ENCODE results near the gene RAPGEF1.

The RAPGEF1 gene

DNA sequence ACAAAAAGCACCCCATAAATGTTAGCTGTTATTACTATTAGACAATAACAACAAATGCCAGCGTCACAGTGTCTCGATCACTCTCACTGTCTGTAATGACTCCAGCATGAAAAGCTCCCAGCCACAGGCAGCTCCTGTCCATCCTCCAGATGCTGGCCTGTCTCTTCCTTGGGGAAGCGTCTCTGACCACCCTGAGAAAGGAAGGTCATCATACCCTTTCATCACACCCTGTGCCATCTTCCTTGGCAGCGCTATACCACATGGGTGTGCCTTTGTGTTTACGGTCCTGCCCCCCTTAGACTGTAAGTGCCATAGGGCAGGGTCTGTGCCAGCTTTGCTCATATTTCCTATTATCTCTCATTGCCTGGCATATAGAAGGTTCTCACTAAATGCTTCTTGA, 104.0 kb downstream of the RAPGEF1 start:
- TF ChIP-seq PAX5 (IDR thresholded peaks at IDR 0.05; ENCODE audit: insufficient read depth, low read length, severe bottlenecking) = no peak
- TF ChIP-seq POU2F2 (IDR thresholded peaks at IDR 0.05; ENCODE audit: low read depth, low read length) = no peak
- TF ChIP-seq SPI1 (IDR thresholded peaks at IDR 0.05; ENCODE audit: low read depth, low read length) = no peak
- no peak for TF ChIP-seq POLR2AphosphoS5 (IDR thresholded peaks at IDR 0.05; ENCODE audit: low read depth, low read length)
- no peak for TF ChIP-seq TAF1 (IDR thresholded peaks at IDR 0.05; ENCODE audit: low read depth, low read length)
- no peak for TF ChIP-seq POLR2A (IDR thresholded peaks at IDR 0.05; ENCODE audit: low read depth, low read length)
- DNase-seq (ENCODE audit: insufficient read length, low spot score) (no peak), FAIRE-seq (no peak)

DNA sequence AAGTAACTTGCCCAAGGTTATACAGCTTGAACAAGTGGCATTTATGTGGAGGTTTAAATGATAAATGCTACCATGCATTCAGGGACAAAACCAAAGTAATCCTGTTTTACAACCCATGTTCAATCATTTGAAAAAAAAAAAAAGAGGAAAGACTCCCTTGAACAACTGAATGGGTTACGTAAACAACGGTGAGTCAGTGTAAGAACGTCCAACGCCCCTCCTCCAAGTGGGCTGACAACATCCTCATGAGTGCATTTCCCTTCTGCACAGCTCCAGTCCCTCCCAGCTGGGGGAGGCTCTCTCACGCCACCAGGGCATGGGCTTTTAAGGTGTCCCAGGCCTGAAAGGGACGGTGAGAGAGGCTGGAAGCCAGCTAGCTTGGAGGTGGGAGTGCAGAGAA, 104.6 kb downstream of the RAPGEF1 start:
- TF ChIP-seq SPI1 (IDR thresholded peaks at IDR 0.05; ENCODE audit: low read depth, low read length) (no peak), PAX5 (IDR thresholded peaks at IDR 0.05; ENCODE audit: insufficient read depth, low read length, severe bottlenecking) (no peak), POLR2AphosphoS5 (IDR thresholded peaks at IDR 0.05; ENCODE audit: low read depth, low read length) (no peak), TAF1 (IDR thresholded peaks at IDR 0.05; ENCODE audit: low read depth, low read length) (no peak), POU2F2 (IDR thresholded peaks at IDR 0.05; ENCODE audit: low read depth, low read length) (no peak), POLR2A (IDR thresholded peaks at IDR 0.05; ENCODE audit: low read depth, low read length) (no peak)
- no peak for DNase-seq (ENCODE audit: insufficient read length, low spot score)
- FAIRE-seq = no peak

DNA sequence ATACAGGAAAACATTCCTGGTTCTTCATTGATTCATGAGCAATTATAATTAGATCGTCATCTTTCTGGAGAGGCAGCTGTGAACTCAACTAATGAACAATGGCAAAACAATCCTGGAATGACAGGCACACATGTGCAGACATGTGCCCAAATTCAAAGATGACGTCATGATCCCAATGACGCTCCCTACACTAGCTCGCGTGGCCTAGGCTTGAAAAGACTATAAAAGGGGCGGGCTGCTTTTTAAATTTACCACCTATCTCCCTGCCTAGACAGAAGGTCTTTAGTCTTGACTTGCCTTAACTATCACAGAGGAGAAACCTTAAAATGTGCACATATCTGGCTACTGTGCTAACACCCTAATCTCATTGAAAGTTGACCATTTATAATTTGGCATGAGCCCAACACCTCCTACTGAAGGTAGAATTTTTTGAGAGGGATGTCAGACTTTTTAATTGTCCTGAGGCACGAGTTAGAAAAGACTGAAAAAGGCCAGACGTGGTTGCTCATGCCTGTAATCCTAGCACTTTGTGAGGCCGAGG, 106.3 kb downstream of the RAPGEF1 start:
- FAIRE-seq (no peak), DNase-seq (ENCODE audit: insufficient read length, low spot score) (no peak)
- TF ChIP-seq POU2F2 (IDR thresholded peaks at IDR 0.05; ENCODE audit: low read depth, low read length) (no peak), TAF1 (IDR thresholded peaks at IDR 0.05; ENCODE audit: low read depth, low read length) (no peak), PAX5 (IDR thresholded peaks at IDR 0.05; ENCODE audit: insufficient read depth, low read length, severe bottlenecking) (no peak), POLR2AphosphoS5 (IDR thresholded peaks at IDR 0.05; ENCODE audit: low read depth, low read length) (no peak), SPI1 (IDR thresholded peaks at IDR 0.05; ENCODE audit: low read depth, low read length) (no peak), POLR2A (IDR thresholded peaks at IDR 0.05; ENCODE audit: low read depth, low read length) (no peak)

DNA sequence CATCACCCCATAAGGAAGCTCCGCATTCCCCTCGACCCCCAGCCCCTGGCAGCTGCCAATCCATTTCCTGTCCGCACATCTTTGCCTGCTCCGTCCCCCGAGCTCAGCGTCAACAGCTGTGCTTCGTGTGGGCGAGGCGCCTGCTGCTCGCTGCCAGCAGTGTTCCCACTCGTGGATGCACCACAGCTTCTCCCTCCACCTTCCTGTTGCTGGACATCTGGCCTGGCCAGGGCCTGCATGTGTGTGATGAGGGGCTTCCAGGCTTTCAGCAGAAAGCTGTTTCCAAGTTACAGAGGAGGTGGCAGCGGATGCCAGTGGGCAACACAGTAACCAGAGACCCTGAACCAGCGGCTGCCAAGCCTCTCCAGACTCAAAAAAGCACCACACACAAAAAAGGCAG, 108.6 kb downstream of the RAPGEF1 start:
- no peak for DNase-seq (ENCODE audit: insufficient read length, low spot score)
- FAIRE-seq = no peak
- TF ChIP-seq POU2F2 (IDR thresholded peaks at IDR 0.05; ENCODE audit: low read depth, low read length) (no peak), POLR2AphosphoS5 (IDR thresholded peaks at IDR 0.05; ENCODE audit: low read depth, low read length) (no peak), POLR2A (IDR thresholded peaks at IDR 0.05; ENCODE audit: low read depth, low read length) (no peak), TAF1 (IDR thresholded peaks at IDR 0.05; ENCODE audit: low read depth, low read length) (no peak), PAX5 (IDR thresholded peaks at IDR 0.05; ENCODE audit: insufficient read depth, low read length, severe bottlenecking) (no peak), SPI1 (IDR thresholded peaks at IDR 0.05; ENCODE audit: low read depth, low read length) (no peak)

DNA sequence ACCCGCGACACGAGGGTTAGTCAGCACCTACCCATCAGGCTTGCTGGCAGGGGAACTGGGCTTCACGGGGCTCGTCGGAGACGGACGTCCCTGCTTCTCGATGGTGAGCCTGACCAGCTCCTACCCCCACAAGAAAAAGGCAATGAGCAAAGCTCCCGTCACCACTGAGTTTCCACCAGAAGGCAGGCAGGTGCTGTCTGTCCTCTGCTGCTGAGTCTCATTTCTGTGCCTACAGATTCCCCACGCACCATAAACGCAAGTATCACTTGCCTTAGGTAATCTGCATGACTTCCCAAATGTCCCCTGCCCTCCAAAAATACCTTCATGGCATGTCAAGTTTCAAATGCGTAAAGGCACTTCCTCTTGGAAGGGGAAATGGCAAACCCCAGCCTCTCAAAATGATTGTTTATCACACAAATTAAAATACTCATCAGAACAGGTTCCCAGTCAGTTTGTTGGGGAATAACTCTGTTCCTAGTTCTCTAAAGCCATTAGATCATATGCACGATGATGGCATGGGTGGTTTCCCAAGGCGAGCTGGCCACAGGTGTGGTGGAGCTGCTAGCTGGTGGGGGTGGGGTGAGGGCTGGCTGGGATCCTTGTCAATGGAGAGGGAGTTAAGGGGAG, 109.6 kb downstream of the RAPGEF1 start:
- no peak for TF ChIP-seq POLR2A (IDR thresholded peaks at IDR 0.05; ENCODE audit: low read depth, low read length)
- TF ChIP-seq SPI1 (IDR thresholded peaks at IDR 0.05; ENCODE audit: low read depth, low read length) = peak; percentile 91
- TF ChIP-seq PAX5 (IDR thresholded peaks at IDR 0.05; ENCODE audit: insufficient read depth, low read length, severe bottlenecking) = no peak
- TF ChIP-seq TAF1 (IDR thresholded peaks at IDR 0.05; ENCODE audit: low read depth, low read length) = no peak
- TF ChIP-seq POU2F2 (IDR thresholded peaks at IDR 0.05; ENCODE audit: low read depth, low read length) = peak; percentile 4; the same call in 1 of the 2 replicates
- no peak for DNase-seq (ENCODE audit: insufficient read length, low spot score)
- peak; percentile 51 for FAIRE-seq

DNA sequence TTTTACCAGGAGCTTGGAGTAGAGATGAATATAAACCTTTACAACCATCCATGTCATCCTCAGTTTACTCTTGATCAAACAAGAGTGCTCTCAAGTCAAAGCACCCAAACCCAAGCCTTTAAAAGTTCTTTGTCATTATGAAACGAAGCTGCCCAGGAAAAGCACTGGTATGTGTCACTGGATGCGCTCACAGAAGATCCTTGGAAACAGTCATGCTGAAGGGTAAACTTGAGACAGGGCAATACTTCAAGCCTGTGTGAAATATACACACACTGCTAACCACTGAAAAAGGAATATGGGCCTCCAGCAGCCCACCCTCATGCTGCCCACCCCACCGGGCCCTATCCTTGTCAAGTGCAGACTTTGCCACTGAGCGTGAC, 110.1 kb downstream of the RAPGEF1 start:
- DNase-seq (ENCODE audit: insufficient read length, low spot score) (no peak), FAIRE-seq (no peak)
- TF ChIP-seq POLR2A (IDR thresholded peaks at IDR 0.05; ENCODE audit: low read depth, low read length) (no peak), SPI1 (IDR thresholded peaks at IDR 0.05; ENCODE audit: low read depth, low read length) (no peak), TAF1 (IDR thresholded peaks at IDR 0.05; ENCODE audit: low read depth, low read length) (no peak), PAX5 (IDR thresholded peaks at IDR 0.05; ENCODE audit: insufficient read depth, low read length, severe bottlenecking) (no peak), POLR2AphosphoS5 (IDR thresholded peaks at IDR 0.05; ENCODE audit: low read depth, low read length) (no peak), POU2F2 (IDR thresholded peaks at IDR 0.05; ENCODE audit: low read depth, low read length) (no peak)

DNA sequence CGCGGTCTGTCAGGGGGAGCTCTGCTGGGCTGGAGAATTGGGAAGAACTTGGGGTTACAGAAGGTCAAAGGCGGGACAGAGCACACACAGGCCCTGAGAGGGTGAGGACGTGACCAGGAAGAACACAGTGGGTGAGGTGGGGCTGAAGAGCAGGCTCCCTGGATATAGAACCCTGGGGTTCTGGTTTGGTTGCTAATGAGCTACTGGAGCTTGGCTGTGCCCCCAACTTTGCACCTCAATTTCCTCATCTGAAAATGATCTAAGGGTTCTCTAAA, 110.7 kb downstream of the RAPGEF1 start:
- TF ChIP-seq TAF1 (IDR thresholded peaks at IDR 0.05; ENCODE audit: low read depth, low read length) = no peak
- no peak for TF ChIP-seq PAX5 (IDR thresholded peaks at IDR 0.05; ENCODE audit: insufficient read depth, low read length, severe bottlenecking)
- TF ChIP-seq POU2F2 (IDR thresholded peaks at IDR 0.05; ENCODE audit: low read depth, low read length) = no peak
- no peak for TF ChIP-seq POLR2AphosphoS5 (IDR thresholded peaks at IDR 0.05; ENCODE audit: low read depth, low read length)
- TF ChIP-seq POLR2A (IDR thresholded peaks at IDR 0.05; ENCODE audit: low read depth, low read length) = no peak
- FAIRE-seq = no peak

DNA sequence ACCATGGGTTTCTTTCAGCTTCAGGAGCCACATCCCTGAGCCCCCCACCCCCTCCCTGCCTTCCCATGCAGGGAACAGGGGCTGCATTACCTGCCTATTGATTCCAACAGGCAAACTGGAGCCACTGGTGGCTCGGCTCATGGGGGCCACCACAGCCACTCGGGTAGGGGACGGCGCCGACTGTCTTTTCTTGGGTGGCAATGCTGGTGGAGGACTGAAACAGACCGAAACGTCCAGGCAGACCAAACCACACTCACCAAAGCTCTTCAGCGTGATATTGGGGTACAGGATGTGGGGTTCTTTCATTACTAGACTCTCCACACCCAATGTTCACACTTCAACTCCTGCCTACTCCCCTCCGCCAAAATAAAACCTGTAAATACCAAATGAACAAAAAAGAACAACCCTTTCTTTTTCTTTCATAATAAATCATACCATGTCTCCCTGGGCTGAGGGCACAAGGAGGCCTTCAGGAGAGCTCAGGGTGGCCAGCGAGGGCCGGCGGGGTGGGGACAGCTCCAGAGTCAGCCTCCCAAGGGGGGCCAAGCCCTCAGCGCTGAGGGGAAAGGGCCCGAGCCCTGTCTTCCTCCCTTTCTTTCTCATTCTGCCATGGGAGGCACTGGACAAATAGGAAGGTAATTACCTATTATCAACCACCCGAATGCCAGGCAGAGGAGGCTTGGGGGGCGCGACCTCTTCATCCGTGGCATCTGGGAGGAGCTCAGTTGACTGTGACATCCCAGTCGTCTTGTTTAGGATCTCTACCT, 111.2 kb downstream of the RAPGEF1 start:
- TF ChIP-seq POU2F2 (IDR thresholded peaks at IDR 0.05; ENCODE audit: low read depth, low read length) = no peak
- no peak for TF ChIP-seq POLR2AphosphoS5 (IDR thresholded peaks at IDR 0.05; ENCODE audit: low read depth, low read length)
- no peak for TF ChIP-seq PAX5 (IDR thresholded peaks at IDR 0.05; ENCODE audit: insufficient read depth, low read length, severe bottlenecking)
- TF ChIP-seq POLR2A (IDR thresholded peaks at IDR 0.05; ENCODE audit: low read depth, low read length) = no peak
- no peak for TF ChIP-seq TAF1 (IDR thresholded peaks at IDR 0.05; ENCODE audit: low read depth, low read length)
- no peak for TF ChIP-seq SPI1 (IDR thresholded peaks at IDR 0.05; ENCODE audit: low read depth, low read length)
- DNase-seq (ENCODE audit: insufficient read length, low spot score) (no peak), FAIRE-seq (no peak)

More for the DNA sequence above, 110.7 kb downstream of the RAPGEF1 start:
- no peak for DNase-seq (ENCODE audit: insufficient read length, low spot score)

DNA sequence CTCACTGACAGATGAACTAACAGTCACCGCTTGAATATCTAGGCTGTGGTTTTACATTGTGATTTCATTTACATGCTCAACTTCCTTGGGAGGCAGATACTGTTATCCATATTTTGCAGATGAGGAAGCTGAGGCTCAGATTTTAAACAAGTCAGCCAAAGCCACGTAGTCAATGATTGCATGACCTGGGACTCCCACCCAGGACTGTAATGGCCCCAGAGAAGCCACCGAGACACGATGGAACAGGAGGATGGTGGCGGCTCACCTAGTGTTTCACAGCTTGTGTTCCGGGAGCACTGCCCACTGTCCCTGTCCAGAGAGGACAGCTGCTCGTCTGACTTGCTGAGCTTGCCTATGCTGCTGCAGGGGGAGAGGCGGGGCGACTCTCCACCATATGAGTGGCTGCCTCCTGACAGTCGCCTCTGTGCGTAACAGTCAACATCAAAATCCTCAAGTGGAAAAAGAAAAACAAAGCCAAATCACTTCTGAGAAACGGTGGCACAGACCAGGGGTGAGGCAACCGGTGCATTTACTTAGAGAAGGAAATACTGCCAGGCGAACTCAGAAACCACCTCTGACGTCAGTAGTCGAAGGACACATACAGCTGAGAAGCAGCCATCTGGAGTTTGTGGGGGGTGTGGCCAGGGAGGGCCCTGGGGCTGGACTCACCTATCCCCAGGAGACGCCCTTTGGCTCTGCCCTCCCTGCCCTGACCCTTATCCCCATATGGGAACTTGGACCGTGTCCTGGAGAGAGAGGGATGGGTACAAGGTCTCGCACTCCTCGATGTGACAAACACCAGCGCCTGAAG, 112.0 kb downstream of the RAPGEF1 start:
- TF ChIP-seq PAX5 (IDR thresholded peaks at IDR 0.05; ENCODE audit: insufficient read depth, low read length, severe bottlenecking) = no peak
- TF ChIP-seq SPI1 (IDR thresholded peaks at IDR 0.05; ENCODE audit: low read depth, low read length) = no peak
- TF ChIP-seq TAF1 (IDR thresholded peaks at IDR 0.05; ENCODE audit: low read depth, low read length) = no peak
- TF ChIP-seq POU2F2 (IDR thresholded peaks at IDR 0.05; ENCODE audit: low read depth, low read length) = no peak
- FAIRE-seq = no peak
- no peak for DNase-seq (ENCODE audit: insufficient read length, low spot score)
